Measurements from ENCODE around the gene CDKAL1. TPM values are rescaled to one million over a fixed set of nuclear protein-coding genes. Genes with fewer than 3 reads are reported as not detected.

The CDKAL1 gene
- total and polyA plus RNA-seq, 9 of the 15 experiments (the other 6 are each of a cell fraction or from before 2014, with no cell fraction given): 11.2 to 36.3 (median 20.1) TPM

DNA sequence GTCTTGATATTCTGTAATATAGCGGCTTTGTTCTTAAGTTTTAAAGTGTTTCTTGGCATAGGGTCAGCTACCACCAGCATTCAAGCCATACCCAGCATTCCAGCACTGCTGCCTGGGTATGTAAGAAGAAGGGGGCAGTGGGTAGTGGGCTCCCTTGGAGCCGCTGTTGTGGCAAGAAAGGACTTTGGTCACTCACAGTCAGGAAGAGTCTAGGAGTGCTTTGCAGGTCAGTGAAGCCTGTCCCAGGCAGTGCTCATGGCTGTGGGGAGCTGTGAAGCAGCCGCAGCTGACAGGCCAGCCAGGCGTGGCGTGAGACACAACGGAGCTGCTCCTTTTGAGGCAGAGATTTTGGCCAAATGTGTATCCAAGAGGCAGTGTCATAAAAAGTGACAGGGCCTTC, 512.0 kb downstream of the CDKAL1 start:
- H2AFZ ChIP-seq (ENCODE audit: low read depth, low read length): no peak overlapping the region
- ChIA-PET CTCF (ENCODE audit: low intra/inter-chr PET ratio) (no interaction called here), POLR2A (interaction anchor here (0.6 to 1.0 kb wide), 2 partner anchors 10 to 31 kb away, joined by 3 to 6 read pairs; no protein-coding TSS in a partner anchor)
- H3K36me3 ChIP-seq (ENCODE audit: control insufficient read depth, insufficient read depth, low read length): no peaks in the 10 kb centered on the region
- no peaks in the 10 kb centered on the region for H3K79me2 ChIP-seq (ENCODE audit: control insufficient read depth, insufficient read depth, low read length)
- H3K9me3 ChIP-seq (replicated peaks; ENCODE audit: control insufficient read depth, insufficient read depth, low read depth, low read length): no peaks in the 10 kb centered on the region
- in situ Hi-C loops (cut with MboI) (no loop called here), intact Hi-C loops (cut with micrococcal nuclease) (no loop called here)
- no peaks in the 10 kb centered on the region for H4K20me1 ChIP-seq (replicated peaks; ENCODE audit: control insufficient read depth, insufficient read depth, low read length)
- no peak overlapping the region for H3K4me3 ChIP-seq
- TF ChIP-seq GTF2A2 (tag; IDR thresholded peaks at IDR 0.05) (no peak), SRSF7 (optimal IDR thresholded peaks at IDR 0.05; ENCODE audit: low read depth, low read length) (no peak), SIN3A (IDR thresholded peaks at IDR 0.05; ENCODE audit: borderline replicate concordance in 2 of 2, control insufficient read depth in 1 of 2, low read depth in 2 of 2, low read length in 2 of 2) (no peak), DNMT1 (IDR thresholded peaks at IDR 0.05) (no peak), XRCC5 (IDR thresholded peaks at IDR 0.05; ENCODE audit: low read depth, low read length) (no peak), PCBP1 (IDR thresholded peaks at IDR 0.05; ENCODE audit: low read depth, low read length, poor library complexity, severe bottlenecking) (no peak), NFATC3 (IDR thresholded peaks at IDR 0.05) (no peak), SMARCA4 (IDR thresholded peaks at IDR 0.05) (no peak), ARID3B (CRISPR knock-in tag; IDR thresholded peaks at IDR 0.05; ENCODE audit: borderline replicate concordance) (no peak), MLLT1 (IDR thresholded peaks at IDR 0.05) (no peak)
- TF ChIP-seq, protein P1, sequence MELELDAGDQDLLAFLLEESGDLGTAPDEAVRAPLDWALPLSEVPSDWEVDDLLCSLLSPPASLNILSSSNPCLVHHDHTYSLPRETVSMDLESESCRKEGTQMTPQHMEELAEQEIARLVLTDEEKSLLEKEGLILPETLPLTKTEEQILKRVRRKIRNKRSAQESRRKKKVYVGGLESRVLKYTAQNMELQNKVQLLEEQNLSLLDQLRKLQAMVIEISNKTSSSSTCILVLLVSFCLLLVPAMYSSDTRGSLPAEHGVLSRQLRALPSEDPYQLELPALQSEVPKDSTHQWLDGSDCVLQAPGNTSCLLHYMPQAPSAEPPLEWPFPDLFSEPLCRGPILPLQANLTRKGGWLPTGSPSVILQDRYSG (tag; conservative IDR thresholded peaks at IDR 0.05; ENCODE audit: low read depth): no peak
- no peak overlapping the region for H3K27ac ChIP-seq (ENCODE audit: extremely low read depth, low read depth, low read length)
- H3K4me1 ChIP-seq (replicated peaks in 1 of 2; ENCODE audit: control insufficient read depth in 2 of 2, insufficient read depth in 2 of 2, low read length in 2 of 2): no peaks in the 10 kb centered on the region
- no peak overlapping the region for H3K9ac ChIP-seq (ENCODE audit: insufficient read depth in 1 of 2, low read depth in 2 of 2, low read length in 2 of 2)
- no peaks in the 10 kb centered on the region for H3K9me1 ChIP-seq (ENCODE audit: control insufficient read depth, insufficient read depth, low read length)
- BruUV-seq (replicated peaks): no TSS peak
- H3K27me3 ChIP-seq (ENCODE audit: control insufficient read depth in 2 of 2, insufficient read depth in 2 of 2, low read length in 2 of 2): no peaks in the 10 kb centered on the region
- no peak overlapping the region for H3K4me2 ChIP-seq (ENCODE audit: insufficient read depth, low read length)
- FAIRE-seq (no peak), ATAC-seq (no peak), DNase-seq (ENCODE audit: extremely low read depth in 1 of 4, low spot score in 3 of 4) (no peak)
- WGBS (ENCODE audit: insufficient coverage, low coverage, missing lambda C conversion rate): 61% methylated on average over 6 of the region's 6 CpGs

Measured in K562 (cell line).